Mammary epithelial cell (primary cell): ENCODE data around the gene CD320.

ENCODE experiments used
- EZH2 ChIP-seq: IDR thresholded peaks from 2 replicates; pipeline ENCODE4 v1.6.1; 2012; ENCODE audit warnings: low read length, inconsistent platforms, borderline replicate concordance
- TF ChIP-seq, protein P1 (sequence below), 2 donors: IDR thresholded peaks in 1 of 2; conservative IDR thresholded peaks in 1 of 2; 2 replicates each; pipeline ENCODE4 v1.5.1; 2011 to 2012; ENCODE audit warnings: inconsistent platforms in 2 of 2, low read length in 2 of 2, mild to moderate bottlenecking in 2 of 2, control low read depth in 1 of 2, low read depth in 1 of 2; ENCODE audit not compliant: insufficient read depth in 1 of 2; ENCODE audit errors: extremely low read depth in 1 of 2

DNA sequence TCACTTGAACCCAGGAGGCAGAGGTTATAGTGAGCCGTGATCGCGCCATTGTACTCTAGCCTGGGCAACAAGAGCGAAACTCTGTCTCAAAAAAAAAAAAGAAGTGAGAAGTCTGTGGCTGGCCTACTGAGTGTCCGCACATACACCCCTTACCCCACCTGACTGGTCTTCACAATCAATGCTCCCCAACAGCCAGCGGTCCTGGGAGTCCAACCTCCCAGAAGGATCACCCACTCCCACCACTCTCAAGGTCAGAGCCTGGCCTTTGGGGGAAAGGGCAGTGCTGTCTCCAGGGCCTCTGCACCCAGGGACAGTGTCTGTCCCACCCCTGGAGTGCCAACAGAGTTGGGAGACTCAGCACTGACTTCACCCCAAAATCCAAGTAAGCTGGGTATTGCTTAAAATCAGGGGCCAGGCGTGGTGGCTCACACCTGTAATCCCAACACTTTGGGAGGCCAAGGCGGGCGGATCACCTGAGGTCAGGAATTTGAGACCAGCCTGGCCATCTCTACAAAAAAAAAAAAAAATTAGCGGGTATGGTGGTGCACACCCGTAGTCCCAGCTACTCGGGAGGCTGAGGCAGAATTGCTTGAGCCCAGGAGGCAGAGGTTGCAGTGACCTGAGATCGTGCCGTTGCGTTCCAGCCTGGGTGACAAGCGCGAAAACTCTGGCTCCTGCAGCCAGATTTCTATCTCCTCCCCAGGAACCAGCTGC lies 2.3 kb upstream of the CD320 start:
- TF ChIP-seq, protein P1, sequence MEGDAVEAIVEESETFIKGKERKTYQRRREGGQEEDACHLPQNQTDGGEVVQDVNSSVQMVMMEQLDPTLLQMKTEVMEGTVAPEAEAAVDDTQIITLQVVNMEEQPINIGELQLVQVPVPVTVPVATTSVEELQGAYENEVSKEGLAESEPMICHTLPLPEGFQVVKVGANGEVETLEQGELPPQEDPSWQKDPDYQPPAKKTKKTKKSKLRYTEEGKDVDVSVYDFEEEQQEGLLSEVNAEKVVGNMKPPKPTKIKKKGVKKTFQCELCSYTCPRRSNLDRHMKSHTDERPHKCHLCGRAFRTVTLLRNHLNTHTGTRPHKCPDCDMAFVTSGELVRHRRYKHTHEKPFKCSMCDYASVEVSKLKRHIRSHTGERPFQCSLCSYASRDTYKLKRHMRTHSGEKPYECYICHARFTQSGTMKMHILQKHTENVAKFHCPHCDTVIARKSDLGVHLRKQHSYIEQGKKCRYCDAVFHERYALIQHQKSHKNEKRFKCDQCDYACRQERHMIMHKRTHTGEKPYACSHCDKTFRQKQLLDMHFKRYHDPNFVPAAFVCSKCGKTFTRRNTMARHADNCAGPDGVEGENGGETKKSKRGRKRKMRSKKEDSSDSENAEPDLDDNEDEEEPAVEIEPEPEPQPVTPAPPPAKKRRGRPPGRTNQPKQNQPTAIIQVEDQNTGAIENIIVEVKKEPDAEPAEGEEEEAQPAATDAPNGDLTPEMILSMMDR (conservative IDR thresholded peaks at IDR 0.05 in 1 of 2, IDR thresholded peaks at IDR 0.05 in 1 of 2; ENCODE audit: extremely low read depth in 1 of 2, insufficient read depth in 1 of 2, low read depth in 1 of 2, low read length in 2 of 2), result no peak
- no peak for TF ChIP-seq EZH2
